ENCODE measurements around the gene DPP4.

DNA sequence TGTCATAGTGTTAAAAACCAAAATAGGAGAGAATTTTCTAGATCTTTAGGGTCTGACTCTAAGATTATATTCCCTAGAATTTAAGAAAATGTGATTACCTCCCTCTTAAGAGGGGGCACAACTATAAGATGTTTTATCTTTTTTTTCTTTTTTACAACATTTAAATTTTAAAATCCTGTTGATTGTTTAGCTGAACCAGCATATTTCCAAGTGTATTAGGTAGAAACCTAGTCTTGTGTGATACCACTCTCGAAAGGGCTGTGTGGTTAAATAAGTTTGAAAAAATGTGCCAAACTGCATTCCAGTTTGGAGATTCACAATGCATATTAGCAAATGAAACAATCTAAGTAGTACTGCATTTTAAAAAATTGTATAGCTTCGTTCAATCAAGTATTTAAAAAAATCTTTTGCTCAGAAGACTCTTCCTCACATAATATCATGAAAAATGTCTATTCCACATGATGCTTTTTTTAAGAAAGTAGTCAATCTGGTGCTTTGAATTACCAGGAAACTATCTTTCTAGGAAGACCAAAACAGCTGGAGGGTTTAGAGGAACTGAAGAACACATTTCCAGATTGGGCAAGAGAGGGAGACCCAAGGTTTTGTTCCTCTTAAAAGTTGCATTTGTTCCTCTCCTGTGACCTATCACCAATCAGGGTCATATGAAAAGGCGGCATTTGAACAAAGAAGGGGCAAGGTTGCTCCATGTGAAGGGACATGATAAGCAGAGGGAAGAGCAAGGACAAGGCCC, 98.8 kb downstream of the DPP4 start:
- TF ChIP-seq, protein P1, sequence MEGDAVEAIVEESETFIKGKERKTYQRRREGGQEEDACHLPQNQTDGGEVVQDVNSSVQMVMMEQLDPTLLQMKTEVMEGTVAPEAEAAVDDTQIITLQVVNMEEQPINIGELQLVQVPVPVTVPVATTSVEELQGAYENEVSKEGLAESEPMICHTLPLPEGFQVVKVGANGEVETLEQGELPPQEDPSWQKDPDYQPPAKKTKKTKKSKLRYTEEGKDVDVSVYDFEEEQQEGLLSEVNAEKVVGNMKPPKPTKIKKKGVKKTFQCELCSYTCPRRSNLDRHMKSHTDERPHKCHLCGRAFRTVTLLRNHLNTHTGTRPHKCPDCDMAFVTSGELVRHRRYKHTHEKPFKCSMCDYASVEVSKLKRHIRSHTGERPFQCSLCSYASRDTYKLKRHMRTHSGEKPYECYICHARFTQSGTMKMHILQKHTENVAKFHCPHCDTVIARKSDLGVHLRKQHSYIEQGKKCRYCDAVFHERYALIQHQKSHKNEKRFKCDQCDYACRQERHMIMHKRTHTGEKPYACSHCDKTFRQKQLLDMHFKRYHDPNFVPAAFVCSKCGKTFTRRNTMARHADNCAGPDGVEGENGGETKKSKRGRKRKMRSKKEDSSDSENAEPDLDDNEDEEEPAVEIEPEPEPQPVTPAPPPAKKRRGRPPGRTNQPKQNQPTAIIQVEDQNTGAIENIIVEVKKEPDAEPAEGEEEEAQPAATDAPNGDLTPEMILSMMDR (conservative IDR thresholded peaks at IDR 0.05 in 1 of 2, IDR thresholded peaks at IDR 0.05 in 1 of 2; ENCODE audit: extremely low read depth in 1 of 2, insufficient read depth in 1 of 2, low read depth in 1 of 2, low read length in 2 of 2), result no peak
- TF ChIP-seq EZH2 (IDR thresholded peaks at IDR 0.05; ENCODE audit: borderline replicate concordance, low read length), result no peak

Measured in mammary epithelial cell (primary cell).